Cardiac fibroblast (primary cell): ENCODE measurements around the gene TSPAN15.

Experiments
- DNase-seq, 2 donors: peaks; one replicate each; pipeline versions ENCODE4 v3.0.0 to v3.0.0-alpha.2; 2010; ENCODE audit warnings: low read depth in 2 of 2
- H3K4me3 ChIP-seq, 2 donors: replicated peaks in 1 of 2; 1 replicate in 1 of 2; 2 replicates in 1 of 2; pipeline ENCODE4 v1.5.1; 2011; ENCODE audit warnings: low read depth in 2 of 2, low read length in 2 of 2, mild to moderate bottlenecking in 2 of 2, moderate library complexity in 1 of 2
- TF ChIP-seq, protein P1 (sequence below): IDR thresholded peaks from one replicate; pipeline ENCODE4 v1.5.1; 2011; ENCODE audit warnings: low read depth, mild to moderate bottlenecking, low read length, inconsistent platforms

The TSPAN15 gene

DNA sequence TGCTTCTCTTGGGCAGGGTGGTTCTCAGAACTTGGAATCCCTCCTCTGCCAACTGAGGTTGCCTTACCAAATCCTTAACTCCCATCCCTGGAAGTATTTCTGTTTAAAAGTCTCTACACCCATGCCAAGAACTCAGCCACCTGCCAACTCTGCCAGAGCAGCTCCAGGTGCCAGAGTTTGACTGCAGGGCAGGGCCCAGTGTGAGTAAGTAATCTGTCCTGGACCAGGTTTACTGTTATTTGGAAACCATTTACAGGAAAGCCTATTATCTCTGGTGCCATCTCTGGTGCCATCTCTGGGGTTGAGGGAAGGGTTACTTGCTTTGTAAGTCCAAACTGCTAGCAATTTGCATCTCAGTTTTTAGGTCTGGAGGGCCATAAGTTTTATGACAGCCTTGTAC lies 2.5 kb downstream of the TSPAN15 start:
- TF ChIP-seq, protein P1, sequence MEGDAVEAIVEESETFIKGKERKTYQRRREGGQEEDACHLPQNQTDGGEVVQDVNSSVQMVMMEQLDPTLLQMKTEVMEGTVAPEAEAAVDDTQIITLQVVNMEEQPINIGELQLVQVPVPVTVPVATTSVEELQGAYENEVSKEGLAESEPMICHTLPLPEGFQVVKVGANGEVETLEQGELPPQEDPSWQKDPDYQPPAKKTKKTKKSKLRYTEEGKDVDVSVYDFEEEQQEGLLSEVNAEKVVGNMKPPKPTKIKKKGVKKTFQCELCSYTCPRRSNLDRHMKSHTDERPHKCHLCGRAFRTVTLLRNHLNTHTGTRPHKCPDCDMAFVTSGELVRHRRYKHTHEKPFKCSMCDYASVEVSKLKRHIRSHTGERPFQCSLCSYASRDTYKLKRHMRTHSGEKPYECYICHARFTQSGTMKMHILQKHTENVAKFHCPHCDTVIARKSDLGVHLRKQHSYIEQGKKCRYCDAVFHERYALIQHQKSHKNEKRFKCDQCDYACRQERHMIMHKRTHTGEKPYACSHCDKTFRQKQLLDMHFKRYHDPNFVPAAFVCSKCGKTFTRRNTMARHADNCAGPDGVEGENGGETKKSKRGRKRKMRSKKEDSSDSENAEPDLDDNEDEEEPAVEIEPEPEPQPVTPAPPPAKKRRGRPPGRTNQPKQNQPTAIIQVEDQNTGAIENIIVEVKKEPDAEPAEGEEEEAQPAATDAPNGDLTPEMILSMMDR: no peak
- no peak for DNase-seq
- H3K4me3 ChIP-seq: no peak overlapping the region

DNA sequence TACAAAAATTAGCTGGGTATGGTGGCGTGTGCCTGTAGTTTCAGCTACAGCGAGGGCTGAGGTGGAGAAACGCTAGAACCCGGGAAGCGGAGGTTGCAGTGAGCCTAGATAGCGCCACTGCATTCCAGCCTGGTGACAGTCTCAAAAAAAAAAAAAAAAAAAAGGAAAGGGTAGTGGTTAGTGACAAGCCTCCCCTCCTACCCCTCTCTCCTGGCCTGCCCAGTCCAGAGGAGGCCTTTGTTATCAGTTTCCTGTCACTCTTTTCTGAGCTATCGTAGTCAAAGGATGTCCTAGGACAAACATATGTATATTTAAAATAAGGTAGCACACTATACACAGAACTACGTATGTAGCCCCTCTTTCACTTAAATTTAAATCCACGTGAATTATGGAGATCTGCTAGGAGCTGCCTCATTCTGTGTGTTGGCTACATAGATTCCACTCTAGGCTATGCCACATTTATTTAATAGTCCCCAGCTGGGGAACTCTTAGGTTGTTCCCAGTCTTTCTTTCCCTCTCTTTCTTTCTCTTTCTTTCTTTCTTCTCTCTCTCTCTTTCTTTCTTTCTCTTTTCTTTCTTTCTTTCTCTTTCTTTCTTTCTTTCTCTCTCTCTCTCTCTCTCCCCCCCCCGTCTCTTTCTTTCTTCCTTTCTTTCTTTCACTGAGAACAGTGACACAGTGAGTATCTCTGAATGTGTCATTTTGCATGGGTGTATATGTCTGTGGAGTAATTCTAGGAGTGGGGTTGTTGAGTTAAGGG lies 3.9 kb downstream of the TSPAN15 start:
- H3K4me3 ChIP-seq: no peak overlapping the region
- DNase-seq: no peak
- TF ChIP-seq, protein P1: no peak

DNA sequence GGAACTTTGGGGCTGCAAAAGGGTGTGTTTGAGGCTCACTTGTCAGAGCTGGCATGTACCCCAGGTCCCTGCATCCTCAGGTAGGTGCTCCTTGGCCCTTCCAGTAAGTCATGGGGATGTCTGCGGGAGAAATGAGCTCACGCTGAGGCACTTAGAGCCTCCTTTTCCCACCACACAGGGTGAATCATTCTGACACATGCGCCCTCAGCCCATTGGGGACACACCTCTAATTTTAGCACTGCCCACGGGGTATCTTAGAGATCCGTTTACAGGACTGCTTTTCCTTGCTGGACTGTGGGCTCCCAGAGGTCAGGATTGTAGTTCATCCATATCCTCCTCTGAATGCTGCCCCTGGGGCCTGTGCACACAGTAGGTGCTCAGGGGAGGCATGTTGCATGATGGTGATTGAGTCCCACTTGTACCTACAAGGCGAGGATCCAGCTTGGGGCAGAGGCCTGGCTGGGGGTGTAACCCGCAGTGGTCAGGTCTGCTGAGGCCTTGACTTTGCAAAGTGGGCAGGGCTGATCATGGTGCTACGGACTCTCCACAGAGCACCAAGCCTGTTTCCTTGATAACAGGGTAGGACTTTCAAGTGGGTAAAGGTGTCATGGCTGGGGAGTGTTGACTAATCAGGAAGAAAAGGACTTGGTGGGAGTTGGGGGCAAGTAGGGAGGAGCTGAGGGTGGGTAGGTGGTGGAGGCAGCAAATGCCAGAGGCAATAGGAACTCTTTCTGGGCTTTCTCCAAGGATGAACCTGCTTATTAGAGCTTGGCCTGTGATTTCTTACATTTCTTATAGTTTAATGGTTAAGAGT lies 5.8 kb downstream of the TSPAN15 start:
- H3K4me3 ChIP-seq: no peak overlapping the region
- peak in 1 of 2 donors; percentile 63 for DNase-seq
- TF ChIP-seq, protein P1: no peak

DNA sequence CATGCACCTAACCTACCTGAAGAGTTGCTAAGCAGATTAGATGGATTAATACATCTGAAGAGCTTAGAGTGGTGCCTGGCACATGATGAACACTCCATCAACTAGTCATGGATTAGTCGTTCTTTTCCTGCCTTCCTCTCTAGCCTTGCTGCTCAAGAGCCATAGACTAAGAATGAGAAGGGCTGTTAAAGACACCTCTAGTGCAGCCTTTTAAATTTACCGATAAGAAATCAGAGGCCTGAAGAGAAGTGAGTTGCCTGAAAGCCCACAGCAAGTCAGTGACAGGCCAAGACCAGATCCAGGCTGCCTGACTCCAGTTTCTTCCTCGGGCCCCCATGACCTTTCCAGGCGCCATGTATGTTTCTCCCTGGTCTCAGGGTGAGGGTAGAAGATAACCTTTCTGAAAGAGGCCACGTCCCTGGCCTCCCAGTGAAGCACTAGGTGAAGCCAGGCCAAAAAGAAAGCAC lies 6.5 kb downstream of the TSPAN15 start:
- TF ChIP-seq, protein P1: no peak
- DNase-seq: no peak
- H3K4me3 ChIP-seq: no peak overlapping the region

DNA sequence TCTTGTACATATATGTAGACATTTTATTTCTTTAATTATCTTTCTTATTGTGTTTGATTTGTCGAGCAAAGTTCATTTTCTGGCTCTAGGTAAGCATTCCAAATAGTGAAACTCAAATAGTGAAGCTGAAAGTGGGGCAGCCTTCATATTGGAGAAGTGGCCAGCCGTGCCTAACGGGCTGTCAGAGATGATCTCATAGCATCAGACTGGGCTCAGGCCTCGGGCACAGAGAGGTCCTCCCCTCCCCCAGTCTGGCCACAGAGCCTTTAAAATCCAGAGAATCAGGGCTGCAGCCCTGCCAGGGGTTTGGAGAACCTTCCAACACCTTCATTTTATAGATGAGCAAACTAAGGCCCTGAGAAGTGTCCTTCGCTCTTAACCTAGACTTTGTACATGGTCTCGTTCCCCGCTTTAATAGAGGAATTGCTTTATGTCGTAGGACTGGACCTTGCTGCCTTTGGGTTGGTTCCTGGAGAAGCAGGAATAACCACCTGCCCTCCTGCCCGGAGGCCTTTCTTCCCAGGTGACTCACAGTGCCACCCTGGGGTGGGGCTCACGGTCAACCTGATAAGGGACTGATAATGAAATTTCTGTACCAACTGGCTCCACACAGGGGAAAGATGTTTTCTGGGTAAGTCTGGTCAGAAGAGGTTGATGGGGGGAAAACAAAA lies 7.3 kb downstream of the TSPAN15 start:
- no peak overlapping the region for H3K4me3 ChIP-seq
- TF ChIP-seq, protein P1: no peak
- no peak for DNase-seq

DNA sequence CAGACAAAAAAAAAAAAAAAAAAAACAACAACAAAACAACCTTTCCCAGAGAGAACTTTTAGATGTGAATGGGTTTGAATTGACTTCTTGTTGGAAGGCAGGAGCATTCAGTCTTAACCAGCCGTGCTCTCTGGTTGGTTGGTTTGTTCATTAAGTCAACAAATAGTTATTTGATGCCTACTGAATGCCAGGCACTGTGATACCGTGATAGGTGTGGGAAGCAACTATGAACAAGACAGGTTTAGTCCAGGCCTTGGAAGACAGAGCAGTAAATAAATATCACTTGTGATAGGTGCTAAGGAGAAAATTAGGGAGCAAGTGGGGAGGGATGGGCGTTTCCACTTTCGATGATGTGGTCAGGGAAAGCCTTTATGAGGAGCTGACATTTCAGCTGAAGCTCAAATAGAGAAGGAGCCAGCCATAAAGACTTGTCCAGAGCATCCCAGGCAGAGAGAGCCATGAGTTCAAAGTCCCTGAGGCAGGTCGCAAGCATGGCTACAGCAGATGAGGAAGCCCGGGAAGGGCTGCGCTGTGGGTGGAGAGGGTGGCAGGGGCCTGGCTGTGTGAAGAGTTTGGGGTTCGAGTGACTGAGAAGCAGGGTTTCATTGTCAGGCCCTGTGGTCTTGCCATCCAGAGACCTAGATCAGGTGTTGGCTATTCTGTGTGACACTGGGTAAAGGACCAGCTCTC lies 8.0 kb downstream of the TSPAN15 start:
- DNase-seq: no peak
- H3K4me3 ChIP-seq: no peak overlapping the region
- TF ChIP-seq, protein P1: no peak
